Left lobe of liver (tissue), 2 donors: ENCODE results near the gene PID1. TPM values are rescaled to one million over a fixed set of nuclear protein-coding genes. Genes with fewer than 3 reads are reported as not detected.

ENCODE experiments used
- ATAC-seq: fragments of 200-7000 bp; cut with Tn5 transposase; one replicate; pipeline ENCODE4 v1.9.1; 2020; ENCODE audit warnings: mild to moderate bottlenecking, moderate library complexity
- DNase-seq: peaks from one replicate; pipeline ENCODE4 v3.0.0-alpha.2; 2020; ENCODE audit warnings: low spot score
- total RNA-seq: library from RNA; stranded (reverse); gene quantifications from one replicate; pipeline ENCODE4 v1.2.1, GENCODE V29; 2021
- donor health status: DM: no; HTN: no; CAD: no; lungs with moderate emphysema.
- donor health status: DM: no; HTN: yes; CAD: no.

The PID1 gene
- total RNA-seq, 1 donor from 2014 or later = 83.3 TPM

DNA sequence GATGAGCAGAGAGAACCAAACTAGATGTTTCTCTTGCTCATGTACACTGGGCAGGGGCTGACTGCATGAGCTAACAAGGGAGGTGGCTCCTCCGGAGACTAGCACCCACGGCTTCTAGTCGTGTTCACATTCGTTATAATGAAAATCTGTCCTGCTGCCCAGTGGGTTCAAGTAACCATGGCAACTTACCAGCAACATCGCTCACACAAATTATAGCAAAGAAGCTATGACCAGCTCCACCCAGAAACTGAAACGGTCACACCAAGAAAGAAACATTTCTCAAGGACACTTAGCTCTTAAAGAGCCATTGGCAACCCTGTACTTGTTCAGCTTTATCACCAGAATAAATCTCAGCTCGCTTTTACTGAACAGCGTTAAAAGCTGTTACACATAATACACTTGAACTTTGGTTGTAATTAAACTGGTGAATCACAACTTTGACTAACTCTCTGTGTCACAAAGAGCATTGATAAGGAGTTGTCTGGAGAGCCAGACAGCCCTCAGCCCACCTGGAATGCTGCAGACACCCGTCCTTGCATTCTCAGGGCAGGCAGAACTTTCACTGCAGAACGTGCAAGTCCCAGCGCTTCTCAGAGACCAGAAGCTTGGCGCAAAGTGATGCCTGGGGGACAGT is 141.2 kb downstream of the PID1 start:
- DNase-seq (no peak), ATAC-seq (no peak)

DNA sequence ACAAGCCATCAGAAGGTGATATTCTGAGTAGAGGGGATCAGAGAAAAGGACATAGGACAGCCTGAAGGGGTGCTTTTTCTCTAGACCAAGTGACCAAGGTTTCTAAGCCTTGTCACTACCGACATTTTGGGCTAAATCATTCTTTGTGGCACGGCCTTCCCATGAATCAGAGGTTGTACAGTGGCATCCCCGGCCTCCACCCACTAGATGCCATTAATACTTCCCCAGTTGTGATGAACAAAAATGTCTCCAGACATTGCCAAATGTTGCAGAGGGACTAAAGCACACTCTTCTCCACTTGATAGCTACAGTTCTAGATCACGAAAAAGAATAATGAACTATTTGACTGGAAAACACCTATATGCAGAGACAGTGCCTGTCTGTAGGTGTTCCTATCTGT is 143.6 kb downstream of the PID1 start:
- ATAC-seq = no peak

DNA sequence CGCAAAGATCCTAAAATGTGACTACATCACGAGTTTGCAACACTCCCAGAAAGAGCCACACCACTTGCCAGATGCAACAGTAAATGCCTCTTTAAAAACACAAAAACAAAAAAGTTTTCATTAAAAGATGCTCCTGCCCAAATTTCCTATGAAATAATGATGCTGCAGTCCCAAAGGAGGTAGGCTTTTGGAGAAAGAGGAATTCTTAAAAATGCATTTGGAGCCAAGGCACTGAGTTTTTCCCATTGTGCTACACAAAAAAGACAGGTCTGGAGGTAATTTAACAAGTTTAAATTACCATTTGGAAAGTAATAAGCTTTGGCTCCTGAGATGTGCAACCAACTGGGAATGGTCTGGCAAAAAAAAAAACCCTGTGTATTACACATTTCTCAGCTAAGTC is 145.0 kb downstream of the PID1 start:
- ATAC-seq = no peak

More for the DNA sequence above, 143.6 kb downstream of the PID1 start:
- no peak for DNase-seq

DNA sequence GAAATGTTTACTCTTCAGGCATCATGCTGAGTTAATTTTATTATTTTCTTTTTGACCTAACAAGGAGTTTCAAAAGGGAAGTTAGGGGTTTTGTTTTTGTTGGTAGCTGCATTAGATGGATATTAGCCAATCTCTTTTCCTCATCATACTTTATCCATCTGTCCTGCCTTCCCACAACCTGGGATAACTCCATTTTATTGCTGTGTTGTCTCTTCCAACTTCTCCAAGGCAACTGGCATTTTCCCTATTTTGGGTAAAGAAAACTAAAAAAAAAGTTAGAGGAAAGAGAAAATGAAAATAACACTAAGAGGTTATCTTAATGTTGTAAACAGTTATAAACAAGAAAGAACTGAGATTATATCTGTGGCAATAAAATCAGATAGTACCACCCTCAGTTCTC is 147.0 kb downstream of the PID1 start:
- ATAC-seq (no peak), DNase-seq (no peak)

More for the DNA sequence above, 145.0 kb downstream of the PID1 start:
- DNase-seq = no peak

DNA sequence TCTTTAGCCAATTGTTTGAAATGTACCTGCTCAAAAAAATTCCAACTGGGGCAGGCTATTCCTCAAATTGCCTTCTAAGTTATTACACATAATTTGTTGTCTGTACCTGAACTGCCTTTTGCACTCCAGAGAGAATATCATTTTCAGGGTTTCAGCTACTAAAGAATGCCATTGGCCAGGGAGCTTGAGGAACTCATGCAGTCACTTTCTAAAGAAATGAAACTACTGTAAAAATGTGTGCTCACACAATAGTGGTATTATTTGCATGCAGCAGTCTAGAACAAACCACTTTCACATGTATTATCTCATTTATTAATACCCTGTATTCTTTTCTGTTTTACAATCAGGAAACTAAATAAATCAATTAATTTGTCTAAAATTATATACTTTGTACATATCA is 152.2 kb downstream of the PID1 start:
- DNase-seq (no peak), ATAC-seq (no peak)

DNA sequence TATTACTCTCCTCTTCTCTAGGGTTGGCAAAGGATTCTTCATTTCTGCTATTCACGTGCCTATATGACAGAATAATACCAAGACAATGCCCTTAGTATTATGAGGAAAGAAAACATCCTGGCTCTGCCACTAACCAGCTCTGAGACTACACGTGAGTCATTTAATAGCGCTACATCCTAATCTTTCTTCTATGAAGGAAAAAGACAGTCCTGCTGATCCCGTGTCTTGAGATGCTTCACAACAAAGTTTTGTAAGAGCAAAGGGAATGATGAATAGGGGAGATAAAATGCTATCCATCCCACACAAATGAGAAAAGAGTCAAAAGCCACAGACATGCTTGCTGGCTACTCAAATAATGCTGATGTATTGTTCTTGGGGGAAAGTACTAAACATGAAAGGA is 152.8 kb downstream of the PID1 start:
- no peak for ATAC-seq
- no peak for DNase-seq

DNA sequence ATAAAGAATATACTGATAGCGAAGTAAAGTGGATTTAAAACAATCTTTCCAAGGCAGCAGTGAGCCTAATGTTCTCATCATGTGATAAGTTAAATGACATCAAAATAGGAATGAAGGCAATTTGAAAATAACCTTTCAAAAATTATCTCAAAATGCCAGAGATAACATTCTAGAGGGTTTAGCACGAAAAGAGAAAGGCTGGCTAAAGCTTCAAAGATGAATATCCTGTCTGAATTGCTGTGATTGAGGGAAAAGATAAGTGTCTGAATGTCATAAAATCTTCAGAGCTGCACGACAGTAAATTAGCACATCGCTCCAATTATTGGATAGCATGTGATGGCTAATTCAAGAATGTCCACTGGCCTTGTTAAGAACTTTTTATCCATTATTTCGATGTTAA is 159.3 kb downstream of the PID1 start:
- ATAC-seq = no peak

DNA sequence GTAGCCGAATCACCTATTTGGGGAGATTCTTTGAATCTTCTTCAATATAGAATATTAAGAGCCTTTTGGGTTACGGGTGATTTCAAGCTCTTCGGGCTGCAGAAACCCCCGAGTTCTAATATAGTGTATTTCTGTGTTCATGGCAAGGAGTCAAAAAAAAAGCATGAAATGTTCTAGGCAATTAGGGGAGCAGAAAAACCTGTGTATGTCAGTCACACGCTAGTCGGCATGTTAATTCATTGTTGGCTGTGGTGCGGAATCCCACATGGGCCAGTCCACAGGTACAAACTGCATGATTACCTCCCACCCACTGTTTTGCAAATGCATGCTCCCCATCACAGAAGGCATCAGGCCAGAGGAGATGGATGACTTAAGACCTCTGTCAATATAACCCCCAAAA is 161.9 kb downstream of the PID1 start:
- ATAC-seq (no peak), DNase-seq (no peak)

More for the DNA sequence above, 159.3 kb downstream of the PID1 start:
- DNase-seq = no peak

DNA sequence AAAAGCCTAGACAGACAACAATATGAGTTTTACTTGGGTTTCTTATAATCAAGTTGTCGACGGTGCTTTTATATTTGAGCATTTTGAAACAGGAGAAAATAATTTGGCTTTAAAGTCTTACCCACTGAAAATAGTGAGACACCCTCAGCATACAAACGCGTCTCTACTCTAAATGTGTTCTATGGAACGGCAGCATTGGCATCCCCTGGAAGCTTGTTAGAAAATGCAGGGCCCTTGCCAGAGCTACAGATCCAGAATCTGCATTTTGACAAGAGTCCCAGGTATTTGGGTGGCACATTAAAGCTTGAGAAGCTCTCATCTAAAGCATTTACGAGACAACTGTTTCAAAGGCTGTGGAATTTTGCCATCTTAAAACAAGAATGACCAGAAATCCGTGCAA is 163.5 kb downstream of the PID1 start:
- no peak for DNase-seq
- no peak for ATAC-seq

DNA sequence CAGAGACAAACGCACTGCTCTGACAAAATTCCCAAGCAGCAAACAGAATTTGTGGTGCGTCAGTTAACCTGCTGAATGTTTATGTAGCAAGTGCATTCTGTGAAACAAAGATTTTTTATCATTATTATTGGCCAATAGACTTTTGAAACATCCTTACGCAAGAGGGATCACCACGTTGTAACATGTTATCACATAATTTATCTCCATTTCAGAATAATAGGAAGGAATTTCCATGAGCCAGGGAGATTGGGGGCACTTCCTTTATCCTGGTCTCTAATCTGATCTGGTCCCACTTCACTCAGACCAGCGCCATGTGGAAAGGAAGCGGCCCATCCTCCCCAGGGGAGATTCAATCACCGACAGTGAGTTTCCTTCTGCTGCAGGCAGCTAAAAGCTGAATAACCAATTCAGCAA is 166.1 kb downstream of the PID1 start:
- ATAC-seq = peak; percentile 51
- no peak for DNase-seq

DNA sequence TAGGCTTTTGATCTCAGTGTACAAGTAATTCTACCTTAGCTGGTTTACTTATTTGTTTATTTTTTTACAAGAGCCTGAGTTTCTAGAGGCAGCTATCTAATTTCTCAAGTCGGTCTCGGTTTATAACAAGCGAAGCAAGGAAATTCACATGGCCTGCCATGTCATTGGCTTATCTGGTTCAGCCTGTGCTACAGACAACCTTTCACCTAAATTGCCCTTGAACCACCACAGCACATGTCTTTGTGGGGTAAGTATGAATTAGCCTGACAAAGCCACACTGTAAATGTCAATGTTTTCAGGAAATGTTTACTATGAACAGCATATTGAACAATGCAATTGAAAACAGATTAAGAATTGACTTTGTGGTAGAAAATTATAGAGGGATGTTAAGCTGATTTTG is 167.1 kb downstream of the PID1 start:
- DNase-seq (no peak), ATAC-seq (no peak)

DNA sequence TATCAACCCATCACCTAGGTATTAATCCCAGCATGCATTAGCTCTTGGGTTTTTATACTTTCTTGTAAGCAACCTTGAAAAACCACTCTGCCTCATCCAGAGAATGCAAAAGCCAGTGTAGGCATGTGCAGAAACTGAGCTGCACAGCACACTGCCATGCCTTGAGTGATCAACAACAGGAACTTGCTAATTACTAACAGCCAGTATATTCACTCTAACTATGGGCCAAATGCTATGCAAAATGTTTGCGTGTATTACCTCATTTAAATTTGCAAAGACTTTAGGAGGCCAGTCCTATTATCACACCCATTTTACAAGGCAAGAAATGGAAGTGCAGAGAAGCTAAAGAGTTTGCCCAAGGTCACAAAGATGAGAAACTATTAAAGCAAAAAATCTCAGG is 169.8 kb downstream of the PID1 start:
- no peak for ATAC-seq
- no peak for DNase-seq

DNA sequence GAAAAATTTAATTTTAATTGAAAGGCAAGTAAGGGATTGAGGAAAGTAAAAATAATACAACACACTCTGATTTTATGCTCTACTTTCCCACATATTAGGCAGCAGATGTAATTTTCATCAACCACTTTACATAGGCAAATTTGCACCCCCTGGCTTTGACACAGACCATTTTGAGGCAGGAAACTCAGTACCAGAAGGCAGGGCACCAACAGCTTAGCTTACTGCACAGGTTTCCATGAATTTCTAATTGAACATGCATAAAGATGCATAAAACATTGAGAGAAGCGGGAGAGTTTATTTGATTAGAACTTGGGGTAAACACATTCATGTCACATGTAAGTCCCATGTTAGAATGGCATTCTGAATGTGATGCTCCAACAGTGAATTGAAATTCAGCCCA is 171.9 kb downstream of the PID1 start:
- ATAC-seq (no peak), DNase-seq (no peak)

DNA sequence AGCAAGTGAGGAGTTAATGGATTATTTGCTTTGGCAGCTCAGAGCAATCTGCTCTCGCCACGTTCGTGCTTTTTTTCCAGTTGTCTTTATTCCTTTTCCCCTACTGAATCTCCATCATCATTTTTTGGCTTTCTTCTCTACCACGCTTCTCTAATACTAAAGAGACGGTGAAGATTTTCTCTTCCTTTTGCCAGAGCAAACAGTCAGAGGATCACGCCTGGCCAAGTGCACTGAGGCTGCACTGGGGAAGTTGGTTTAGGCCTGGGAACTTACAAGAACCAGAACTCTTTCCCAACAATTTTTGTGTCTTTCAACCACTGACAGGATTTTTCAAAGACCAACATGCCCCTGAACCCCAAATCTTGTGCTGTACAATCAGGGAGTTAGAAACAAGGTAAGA is 172.3 kb downstream of the PID1 start:
- peak; percentile 30 for ATAC-seq
- DNase-seq = no peak

DNA sequence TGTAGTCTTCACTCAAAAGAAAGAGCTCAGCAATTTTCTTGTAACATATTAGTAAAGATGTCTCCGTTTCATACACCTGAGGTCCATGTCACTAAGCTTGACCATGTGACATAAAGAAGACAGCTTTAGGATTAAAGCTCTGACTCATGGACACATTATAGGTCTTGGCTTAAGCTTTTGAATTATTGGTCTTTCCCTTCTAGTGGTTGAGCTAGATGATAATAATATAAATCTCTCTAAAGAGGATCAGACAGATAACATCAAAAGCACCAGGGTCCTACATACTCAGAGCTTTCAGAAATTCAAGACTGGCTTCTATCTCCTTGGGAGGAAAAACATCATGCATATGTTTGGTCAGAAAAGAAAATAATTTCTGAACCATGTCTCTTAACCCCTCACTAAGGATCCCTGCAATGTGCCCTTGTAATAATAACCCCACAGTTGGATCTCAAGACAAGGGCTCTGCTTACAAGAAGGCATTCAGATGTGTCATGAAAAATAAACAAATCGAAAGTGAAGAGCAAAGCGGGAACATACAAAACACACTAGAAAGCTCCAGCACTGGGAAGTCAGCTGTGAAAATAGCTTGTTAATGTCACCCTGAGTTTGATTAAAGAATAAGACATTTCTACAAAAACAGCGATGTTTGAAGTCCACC is 174.5 kb downstream of the PID1 start:
- DNase-seq (no peak), ATAC-seq (no peak)

DNA sequence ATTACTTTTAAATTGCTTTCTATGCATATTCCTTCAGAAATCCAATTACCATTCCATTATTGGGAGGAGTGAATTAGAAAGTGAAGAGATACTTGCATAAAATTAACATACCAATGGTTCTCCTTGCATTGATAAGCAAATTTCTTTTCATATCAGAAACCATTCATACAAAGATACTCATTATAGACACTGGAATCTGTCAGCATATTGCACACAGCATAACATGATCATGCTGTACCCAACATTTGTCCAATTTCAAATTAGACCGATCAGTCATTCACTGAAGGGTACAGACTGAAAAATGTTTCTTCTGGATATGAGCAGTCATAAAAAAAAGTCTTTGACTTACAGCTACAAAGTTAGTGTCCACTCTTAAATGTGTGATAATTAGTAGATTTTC is 175.6 kb downstream of the PID1 start:
- ATAC-seq (no peak), DNase-seq (no peak)

DNA sequence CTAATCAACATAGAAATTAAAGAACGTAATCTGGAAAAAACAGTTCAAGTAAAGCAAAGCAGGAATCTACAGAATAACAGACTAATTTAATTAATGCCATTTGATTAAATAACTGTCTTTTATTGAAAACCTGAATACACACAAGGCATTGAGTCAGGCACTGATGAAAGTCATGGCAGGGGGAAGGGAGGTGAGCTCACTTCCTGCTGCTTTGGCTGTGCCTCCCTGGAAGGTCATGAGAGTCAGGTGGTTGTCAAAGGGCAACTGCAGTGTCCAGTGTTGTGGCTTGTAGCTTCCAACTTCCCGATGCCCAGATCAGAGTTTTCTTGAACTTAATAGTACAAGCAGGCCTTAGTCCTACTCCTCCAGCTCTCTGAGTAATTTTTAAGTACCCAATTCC is 180.9 kb downstream of the PID1 start:
- ATAC-seq = peak; percentile 76
- no peak for DNase-seq

DNA sequence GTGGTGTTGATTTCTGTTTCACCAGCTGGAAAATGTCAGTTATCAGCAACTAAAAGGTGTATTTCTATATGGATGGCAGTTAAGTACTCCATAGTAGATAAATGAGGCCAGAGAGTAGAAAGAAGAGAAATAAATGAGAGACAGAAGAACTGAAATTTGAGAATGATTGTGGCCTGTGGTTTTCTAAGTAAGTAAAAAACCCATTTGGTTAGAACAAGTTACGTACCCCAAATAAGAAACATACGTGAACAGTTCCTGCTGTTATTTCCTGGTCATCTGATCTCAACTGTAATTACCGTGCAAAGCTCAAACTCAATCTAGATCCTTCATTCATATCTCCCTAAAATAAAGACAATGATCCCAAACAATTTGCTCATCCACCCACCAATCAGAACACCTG is 181.3 kb downstream of the PID1 start:
- ATAC-seq (no peak), DNase-seq (no peak)

DNA sequence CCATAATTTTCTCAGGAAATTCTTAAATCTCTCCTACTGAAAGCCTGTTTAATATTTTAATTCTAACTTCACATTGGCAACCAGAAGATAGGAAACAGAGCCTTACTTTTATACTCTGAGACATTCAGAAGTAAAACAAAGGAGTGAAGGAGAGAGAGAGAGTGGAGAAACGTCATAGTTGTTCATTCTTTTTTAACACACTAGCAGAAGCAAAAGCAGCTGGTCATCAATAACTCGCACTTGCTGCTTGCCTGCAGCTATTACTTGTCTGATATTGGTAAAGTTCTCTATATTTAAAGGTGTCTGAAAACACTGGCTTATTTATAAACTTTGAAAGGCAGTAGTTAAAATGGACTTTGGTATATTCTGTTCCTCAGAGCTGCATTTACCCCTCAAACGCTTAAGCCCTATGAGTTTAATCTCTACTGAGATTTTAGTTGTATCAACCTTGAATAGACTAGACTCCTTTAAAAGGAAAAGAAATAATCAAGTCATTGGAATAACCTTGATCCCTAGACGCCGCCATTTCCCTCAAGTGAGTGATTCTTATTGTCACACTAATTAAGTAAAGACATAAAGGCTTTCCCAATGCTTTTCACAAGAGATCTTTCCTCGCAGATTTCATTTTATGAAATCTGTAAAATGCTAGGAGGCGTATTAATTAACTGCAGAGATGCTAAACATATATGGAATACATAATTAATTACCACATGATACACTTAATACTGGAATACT is 182.0 kb downstream of the PID1 start:
- DNase-seq (no peak), ATAC-seq (no peak)

DNA sequence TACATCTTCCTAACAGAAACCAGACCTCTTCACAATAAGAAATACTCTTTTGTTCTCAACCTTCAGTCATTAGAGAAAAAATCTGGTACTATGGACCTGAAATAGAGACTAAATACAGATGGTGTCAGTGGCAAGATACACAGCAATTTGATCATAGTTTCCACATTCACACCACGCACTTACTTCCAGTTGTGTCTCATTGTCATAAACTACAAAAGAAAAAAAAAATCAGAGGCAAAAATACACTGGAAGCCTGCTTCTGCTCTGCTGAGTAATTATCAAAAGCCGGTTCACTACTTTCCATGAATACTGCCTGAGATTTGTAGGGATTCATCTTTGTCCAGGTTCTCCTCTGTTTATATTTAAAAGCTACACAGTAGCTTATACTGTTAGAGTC is 182.6 kb downstream of the PID1 start:
- no peak for ATAC-seq
- DNase-seq = no peak

DNA sequence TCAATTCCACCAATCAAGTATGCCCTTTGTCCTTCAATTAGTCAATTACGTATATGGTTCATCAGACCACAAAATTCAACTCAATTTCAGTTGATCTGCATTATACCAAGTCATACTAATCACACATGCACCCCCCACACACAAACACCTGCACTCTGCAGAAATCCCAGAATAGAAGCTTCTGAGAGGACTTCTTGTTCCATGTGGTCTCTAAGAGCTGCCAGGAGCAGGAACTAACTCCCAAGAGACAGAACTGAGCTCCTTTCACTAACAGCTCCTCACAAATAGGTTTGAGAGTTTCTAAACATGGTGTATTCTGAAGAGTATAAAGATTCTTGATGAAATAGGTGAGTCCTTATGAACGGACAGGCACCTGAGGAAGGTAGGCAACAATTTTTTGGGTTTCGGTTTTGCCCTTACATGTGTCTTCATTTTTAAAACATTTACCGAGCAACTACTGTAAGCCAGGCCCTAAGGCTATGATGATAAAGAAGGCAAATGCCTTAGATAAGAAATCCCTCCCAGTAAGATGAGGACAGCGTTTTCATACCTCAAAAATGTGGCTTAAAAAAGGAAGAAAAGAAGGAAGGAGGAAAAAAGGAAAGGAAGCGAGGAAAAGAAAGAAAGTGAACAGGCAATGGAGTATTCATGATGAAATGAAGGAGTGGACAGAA is 183.1 kb downstream of the PID1 start:
- ATAC-seq = no peak
- DNase-seq = no peak

DNA sequence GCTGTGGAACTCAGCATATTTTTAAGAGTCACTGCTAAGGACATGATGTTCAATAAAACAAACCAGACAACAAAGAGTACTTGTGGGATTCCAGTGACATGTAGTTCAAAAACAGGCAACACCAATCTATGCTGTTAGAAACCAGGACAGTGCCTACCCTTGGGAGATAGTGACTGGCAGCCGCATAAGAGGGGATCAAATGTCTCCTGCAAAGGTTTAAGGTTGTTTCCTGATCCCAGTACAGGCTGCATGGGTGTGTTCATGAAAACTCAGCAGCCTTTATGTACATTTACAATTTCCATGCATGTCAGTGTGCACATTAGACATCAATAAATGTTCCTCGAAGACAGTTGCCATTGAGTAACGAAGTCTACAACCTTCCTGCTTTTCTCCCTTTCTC is 183.8 kb downstream of the PID1 start:
- no peak for DNase-seq
- no peak for ATAC-seq
